Activated naive CD4-positive, alpha-beta T cell treated with anti-CD3 and anti-CD28 coated beads, Interleukin-2, amount 50 U/mL, for 16 hours (primary cell): Measurements from ENCODE around the gene CENATAC.
"Not testable (repeated sequence)": the region's sequence is repeated elsewhere in the genome, so short reads cannot be mapped to it uniquely, and the experiment has no call there.

ENCODE experiments used
- DNase-seq: peaks from one replicate; pipeline ENCODE4 v3.0.0-alpha.2; 2020

Gene CENATAC

DNA sequence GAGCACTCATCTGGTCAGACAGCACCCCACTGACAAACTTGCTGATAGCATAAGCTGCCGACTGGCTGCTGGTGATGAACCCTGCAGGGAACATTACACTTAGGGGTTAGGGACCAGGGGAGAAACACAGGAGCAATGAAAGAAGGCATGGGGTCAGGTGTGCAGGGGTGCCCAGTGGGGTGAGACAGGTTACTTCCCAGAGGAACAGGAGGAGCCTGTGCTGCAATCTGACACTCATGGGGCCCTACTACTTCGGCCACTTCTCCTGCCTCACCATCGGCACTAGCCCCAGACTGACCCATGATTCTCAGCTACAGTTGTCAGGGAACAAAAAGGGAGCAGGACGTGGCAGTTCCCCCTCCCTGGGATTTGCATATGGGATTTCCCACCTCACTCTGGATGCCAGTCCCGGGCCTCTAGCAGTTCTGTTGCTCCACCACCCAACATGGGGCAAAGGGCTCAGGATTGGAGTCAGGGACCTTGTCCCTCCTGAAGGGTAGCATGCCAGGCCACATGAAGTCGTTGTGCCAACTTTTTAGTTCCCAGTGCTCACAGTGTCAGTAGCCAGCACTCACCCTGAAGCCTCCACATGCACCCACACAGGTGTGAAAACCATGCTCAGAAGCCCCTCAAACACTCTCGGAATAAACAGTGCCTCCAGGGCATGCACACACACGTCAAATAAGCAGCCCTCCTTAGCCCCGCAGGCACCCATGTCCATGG, 30.6 kb downstream of the CENATAC start:
- no peak for DNase-seq

DNA sequence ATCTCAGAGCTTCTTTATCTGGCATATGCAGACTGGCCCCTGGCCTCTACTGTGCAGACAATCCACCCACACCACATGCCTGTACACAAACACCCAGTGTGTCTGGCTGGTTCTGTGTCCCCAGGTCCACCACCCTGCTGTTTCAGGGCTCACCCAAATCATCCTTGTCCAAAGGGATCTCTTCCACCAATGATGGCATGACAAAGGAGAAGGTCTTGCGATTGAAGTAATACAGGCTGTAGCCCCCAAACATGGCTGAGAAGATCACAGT, 31.1 kb downstream of the CENATAC start:
- DNase-seq = no peak

DNA sequence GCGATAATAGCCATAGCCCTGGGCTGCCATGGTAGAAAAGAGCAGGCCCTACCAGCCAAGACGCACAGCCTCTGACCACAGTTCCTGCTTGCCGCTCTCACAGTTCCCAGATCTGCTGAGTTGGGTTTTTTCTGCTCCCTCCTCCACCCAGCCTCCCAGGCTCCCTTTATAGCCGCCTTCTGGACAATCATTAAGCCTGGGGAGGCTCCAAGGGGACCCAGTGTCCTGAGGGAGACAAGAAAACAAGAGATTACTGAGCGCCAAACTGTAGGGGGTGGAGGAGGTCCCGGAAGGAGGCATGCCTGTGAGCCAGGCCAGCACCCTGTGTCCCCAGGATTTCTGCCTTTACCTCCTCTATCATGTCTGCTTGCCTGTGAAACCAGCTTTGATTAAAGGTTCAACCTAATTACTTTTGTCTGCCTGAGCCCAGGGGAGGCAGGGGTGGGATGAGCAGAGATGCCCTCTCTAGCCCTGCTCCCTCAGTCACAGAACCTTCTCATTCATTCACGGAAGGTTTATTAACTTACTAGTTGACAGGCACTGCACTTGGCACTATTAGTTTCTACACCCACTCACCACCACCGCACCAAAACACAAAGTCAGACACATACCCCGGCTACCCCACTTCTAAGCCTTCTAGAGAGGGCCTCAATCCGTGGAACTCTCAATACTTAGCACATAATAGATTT, 31.5 kb downstream of the CENATAC start:
- DNase-seq = peak; percentile 69

DNA sequence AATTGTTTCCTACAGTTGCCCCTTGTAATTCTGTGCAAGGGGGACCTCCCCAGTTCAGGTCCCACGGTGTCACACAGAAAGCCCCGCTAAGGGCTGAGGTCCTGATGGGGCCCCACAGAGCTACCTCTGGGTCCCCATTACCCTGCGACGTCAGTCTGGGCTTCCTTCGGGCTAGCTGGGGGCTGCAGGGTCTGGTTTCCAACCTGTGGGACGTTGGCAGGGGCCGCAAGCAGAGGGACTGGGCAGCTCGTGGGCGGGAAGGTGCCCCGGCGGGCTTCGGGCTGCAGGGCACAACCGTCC, 32.0 kb downstream of the CENATAC start:
- no peak for DNase-seq

DNA sequence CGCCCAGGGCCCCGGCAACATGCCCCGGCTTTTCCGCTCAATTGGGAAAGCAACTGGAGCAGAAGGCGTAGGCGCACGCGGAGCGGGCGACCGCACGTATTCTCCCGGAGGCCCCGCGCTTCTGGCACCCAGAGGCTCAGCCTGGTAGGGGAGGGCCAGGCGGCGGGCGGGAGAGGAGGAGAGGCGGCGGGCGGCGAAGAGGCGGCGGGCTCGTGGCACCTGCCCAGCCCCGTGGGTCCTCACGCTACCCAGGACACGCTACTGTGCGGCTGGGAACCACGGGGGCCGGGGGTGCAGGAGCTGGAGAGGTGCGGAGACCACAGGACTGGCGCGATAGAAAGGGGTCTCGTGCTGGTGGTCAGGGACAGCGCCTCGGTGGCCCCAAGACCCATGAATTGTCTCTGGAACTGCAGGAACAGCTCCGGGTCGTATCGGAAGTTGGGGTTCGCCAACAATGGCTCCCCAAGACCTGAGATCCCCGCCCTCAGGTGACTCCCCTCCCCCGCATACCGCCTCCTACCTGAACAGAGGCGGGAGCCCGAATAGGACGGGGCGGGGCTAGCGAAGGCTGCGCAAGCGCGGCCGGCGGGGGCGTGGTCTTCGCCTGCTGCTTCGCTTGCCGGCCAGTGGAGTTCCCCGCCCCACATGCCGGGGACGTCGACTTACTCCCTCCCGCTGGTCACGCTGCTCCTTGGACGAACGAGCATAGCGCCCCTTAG, 32.5 kb downstream of the CENATAC start, which contains the start of gene SLC37A4:
SLC37A4 (minus strand) TSS at position 549 of the 719 bp plus-strand sequence.
- peak; percentile 97 for DNase-seq

DNA sequence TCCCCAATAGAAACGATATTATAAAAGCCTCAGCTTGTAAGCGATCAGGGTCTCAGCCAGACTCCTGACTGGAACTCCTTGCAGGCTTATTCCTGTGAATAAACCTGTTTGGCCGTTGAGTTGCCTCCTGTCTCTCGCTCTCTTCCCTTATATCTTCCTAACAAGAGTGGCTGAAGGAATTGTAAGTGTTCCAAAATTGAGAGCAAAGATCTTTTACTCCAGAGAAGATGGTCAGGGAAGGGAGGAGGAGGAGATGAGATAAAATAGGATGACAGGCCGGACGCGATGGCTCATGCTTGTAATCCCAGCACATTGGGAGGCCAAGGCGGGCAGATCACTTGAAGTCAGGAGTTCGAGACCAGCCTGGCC, 34.0 kb downstream of the CENATAC start:
- DNase-seq = no peak

DNA sequence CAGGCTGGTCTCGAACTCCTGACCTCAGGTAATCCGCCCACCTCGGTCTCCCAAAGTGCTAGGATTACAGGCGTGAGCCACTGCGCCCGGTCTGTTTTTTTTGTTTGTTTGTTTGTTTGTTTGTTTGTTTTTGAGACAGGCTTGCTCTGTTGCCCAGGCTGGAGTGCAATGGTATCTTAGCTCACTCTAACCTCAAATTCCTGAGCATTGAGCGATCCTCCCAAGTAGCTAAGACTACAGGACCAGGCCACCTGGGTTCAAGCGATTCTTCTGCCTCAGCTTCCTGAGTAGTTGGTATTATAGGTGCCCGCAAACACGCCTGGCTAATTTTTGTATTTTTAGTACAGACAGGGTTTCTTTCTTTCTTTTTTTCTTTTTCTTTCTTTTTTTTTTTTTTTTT, 35.5 kb downstream of the CENATAC start:
- DNase-seq = not testable (repeated sequence)

DNA sequence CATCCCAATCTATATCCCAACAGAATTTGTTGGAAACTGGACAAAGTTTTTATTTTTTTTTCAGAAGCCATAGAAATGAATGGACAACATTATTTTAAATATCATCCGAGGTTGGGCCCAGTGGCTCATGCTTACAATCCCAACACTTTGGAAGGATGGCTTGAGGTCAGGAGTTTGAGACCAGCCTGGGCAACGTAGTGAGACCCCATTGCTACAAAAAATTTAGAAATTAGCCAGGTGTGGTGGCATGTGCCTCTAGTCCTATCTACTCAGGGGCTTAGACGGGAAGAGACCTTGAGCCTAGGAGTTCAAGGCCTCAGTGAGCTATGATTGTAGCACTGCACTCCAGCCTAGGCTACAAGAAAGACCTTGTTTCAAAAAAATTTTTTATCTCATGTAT, 36.9 kb downstream of the CENATAC start:
- DNase-seq = no peak

DNA sequence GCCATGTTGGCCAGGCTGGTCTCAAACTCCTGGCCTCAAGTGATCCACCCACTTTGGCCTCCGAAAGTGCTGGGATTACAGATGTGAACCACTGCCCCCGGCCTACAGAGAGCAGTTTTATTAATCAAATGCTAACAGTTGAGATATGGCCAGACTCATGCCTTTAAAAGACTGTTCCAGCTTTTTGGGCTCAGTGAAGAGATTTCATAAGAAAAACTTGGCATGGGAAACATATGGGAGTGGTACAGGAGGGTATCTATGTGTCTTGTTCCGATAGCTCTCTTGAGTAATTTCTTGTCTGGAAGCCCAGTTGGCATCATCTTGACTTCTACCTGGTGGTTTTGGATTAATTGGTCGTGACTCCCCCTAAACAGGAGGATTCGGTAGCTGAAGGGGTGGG, 40.9 kb downstream of the CENATAC start:
- no peak for DNase-seq

DNA sequence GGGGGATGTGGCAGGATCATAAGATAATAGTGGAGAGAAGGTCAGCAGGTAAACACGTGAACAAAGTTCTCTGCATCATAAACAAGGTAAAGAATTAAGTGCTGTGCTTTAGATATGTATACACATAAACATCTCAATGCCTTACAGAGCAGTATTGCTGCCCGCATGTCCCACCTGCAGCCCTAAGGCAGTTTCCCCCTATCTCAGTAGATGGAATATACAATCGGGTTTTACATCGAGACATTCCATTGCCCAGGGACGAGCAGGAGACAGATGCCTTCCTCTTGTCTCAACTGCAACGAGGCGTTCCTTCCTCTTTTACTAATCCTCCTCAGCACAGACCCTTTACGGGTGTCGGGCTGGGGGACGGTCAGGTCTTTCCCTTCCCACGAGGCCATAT, 41.5 kb downstream of the CENATAC start:
- not testable (repeated sequence) for DNase-seq

DNA sequence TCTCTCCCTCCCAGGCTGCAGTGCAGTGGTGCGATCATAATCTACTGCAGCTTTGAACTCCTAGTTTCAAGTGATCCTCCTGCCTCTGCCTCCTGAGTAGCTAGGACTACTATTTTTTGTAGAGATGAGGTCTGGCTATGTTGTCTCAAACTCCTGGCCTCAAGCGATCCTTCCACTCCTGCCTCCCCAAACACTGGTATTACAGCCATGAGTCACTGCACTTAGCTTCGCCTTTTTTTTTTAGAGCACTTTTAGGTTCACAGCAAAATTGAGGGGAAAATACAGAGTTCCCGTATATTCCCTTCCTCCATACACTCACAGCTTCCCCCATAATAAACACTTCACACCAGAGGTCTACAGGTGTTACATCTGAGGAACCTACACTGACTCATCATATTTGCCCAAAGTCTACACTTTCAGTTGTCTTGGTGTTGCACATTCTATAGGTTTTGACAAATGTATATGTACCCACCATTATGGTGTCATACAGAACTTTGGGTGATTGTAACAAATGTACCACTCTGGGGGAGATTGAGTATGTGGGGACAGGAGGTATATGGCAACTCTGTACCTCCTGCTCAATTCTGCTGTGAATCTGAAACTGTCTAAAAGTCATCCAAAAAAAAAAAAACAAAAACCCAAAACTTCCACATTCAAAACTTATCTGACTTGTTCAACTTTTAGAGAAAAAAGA, 44.0 kb downstream of the CENATAC start:
- no peak for DNase-seq

DNA sequence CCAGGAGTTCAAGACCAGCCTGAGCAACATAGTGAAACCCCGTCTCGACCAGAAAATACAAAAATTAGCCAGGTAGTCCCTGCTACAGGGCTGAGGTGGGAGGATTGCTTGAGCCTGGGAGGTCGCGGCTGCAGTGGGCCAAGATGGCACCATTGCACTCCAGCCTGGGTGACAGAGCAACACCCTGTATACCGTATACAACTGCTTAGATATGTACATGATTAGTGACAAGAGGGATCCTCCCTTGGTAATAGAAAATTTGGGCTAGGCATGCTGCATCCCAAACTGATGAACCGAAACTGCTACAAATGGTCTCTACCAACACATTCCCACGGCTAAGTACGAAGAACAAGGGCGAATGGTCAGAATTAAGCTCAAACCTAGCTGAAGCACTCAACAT, 45.0 kb downstream of the CENATAC start:
- DNase-seq = no peak

DNA sequence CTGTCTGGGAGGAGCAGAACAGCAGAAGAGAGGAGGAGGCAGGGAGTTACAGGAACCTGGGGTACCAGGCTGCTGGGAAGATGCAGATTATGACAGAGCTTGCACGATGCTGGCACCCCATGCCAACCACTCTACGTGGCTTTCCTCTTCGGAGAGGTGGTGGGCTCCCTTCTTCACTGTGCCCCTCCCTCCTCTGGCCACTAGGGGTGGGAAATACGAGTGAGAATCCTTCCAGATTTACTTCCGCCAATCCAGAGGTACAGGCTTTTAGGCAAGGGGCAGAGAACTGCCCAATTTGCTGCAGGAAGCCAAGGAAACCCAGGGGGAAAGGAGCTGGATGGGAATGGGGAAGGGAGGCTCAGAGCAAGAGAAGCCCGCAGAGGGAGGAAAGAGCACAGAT, 46.8 kb downstream of the CENATAC start:
- no peak for DNase-seq

DNA sequence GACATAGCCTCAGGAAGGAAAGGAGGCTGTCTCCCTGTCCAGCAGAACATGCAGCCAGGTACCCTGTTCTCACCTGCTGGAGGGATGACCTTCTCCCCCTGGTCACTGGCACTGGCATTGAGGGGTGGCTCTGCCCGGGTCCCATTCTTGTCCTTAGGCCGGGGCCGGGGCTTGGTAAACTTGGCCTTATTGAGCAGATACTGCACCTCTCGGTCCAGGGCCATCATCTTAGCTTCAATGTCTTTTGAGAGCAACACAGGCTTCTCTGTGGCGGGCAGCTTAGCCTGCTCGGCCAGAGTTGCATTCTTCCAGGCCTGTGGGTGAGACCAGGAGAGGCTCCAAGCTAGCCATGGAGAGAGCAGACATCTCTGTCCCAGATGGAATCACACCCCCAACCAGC, 48.6 kb downstream of the CENATAC start:
- no peak for DNase-seq

DNA sequence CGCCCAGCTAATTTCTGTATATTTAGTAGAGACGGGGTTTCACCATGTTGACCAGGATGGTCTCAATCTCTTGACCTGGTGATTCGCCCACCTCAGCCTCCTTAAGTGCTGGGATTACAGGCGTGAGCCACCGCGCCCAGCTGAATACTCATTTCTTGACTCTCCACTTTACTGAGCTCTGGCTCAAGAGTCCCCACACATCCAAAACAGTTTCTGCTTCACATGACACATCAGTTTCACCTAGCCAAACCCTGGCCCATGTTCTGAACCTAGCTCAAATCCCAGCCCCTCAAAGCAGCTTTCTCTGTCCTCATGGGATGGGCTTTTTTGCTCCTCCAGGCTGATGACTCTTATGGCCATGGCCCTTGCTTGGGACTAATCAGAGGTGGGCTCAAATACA, 49.3 kb downstream of the CENATAC start:
- no peak for DNase-seq

DNA sequence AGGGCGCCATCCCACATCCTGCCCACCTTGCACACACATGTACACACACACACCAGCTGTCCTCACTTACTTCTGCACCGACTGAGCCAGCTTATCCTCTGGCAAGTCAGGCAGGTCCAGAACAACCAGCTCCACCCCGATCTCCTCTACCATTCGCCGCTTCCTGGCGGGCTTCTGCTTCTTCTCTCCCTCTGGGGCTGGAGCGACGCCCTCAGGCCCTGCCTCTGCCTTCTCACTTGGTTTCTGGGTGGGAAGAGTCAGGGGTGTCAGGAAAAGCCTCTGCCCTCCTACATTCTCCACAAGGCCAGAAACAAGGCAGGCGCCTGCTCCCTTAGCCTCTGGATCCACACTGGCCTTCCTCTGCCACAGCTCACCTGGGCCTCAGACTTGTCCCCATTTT, 50.7 kb downstream of the CENATAC start:
- no peak for DNase-seq

DNA sequence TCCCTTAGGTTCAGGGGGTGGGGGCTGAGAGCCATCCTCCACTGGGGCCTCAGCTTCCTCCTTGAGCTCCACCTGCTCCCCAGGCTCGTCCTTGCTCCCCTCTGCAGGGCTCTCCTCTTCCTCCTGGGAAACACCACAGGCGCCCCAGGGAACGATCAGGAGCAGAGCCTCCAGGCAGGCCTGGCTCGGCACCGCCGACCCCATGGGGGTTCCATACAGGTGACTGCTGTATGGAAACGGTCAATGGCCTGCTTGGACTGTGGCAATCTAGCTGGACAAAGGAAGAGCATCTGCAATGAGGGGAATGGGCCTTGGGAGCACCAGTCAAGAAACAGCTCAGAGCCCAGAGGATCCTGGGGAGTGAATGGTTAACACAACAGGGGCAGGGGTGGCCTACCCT, 51.1 kb downstream of the CENATAC start:
- DNase-seq = no peak

DNA sequence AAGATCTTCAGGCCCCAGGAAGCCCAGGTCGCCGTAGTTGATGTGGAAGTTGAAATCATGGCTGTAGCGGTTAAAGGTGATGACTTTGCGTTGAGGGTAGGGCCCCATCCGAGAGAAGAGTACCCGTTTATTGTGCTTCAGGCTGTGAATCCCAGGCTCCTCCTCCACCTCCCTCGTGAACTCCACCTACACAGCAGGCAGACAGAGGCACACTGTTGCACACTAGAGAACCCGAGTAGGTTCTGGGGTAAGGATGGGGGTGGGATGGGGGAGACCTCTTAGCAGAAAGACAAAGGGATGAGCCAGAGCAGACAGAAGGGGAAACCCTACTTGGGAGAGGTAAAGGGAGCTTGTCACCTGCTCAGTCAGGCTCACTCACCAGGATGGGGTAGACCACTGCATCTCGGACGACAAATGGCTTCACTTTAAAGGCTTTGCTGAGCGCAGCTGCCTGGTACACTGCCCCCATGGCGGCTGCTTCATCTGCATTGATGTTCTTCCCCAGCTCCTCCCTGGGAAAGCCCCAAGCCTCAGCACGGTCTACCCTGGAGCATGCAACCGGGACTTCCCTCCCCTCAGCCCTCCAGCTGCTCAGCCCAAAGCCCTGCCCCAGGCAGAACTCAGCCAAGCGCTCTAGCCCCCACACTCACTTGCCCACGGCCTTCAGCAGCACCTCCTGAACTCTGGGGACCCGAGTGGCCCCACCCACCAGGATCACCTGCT, 53.7 kb downstream of the CENATAC start:
- no peak for DNase-seq

DNA sequence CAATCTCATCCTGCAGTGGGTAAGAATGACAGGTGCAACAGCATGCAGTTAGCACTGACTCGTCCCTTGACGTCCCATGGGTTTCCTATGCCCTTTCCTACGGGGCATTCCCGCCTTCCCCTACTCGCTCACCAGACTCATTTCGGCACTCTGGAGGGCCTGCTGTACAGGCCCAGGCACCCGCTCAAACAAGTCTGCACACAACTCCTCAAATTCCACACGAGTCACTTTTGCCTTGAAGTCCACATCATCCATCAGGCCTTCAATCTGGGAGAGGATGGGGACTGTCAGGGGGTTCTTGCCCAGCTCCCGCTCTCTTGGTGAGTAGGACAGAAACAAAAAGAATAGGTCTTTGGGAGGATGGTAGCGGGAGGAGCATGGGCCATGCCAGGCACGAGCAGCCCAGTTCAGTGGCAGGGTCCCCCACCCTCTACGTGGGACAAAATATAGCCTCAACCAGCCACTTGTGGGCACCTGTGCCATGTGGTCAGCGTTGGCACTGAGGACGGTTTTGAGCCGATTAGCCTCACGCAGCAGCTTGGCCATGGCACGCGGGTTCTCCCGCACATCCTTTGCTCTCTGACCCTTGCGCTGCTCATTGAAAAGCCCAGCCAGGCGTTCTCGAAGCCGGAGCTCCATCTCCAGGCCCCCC, 54.4 kb downstream of the CENATAC start:
- no peak for DNase-seq

DNA sequence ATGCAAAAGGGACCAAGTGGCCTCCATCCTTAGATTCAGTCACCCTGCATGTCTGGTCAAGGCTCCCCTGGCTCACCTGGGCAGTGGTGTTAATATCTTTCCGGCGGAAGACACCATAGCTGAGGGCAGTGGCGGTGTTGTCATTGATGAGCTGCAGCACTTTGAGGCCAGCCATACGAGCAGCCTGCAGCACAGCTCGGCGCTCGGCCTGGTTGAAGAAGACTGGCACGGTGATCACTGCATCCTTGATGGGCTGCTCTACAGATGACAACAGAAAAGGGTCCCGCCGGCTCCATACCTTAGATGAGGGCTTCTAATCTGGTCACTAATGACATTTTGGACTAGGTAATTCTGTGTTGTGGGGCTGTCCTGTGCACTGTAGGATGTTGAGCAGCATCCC, 56.5 kb downstream of the CENATAC start:
- DNase-seq = no peak

DNA sequence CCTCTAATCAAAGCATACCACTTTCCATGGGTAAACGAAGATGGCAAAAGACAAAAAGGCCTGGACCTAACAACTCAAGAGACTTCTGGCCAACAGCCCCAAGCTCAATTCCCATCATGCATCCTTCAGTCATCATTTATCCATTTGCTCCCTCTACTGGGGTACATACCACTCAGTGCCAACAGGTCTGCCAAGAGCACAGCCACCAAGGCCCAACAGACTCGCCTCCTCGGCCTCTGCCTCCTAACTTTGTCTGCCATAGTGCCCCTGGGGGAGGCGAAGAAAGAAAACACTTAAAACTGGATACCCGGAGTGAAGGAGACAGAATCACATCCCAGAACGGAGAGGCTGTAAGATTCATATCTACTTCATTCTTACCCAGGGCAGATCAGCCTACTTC, 58.0 kb downstream of the CENATAC start:
- DNase-seq = no peak

DNA sequence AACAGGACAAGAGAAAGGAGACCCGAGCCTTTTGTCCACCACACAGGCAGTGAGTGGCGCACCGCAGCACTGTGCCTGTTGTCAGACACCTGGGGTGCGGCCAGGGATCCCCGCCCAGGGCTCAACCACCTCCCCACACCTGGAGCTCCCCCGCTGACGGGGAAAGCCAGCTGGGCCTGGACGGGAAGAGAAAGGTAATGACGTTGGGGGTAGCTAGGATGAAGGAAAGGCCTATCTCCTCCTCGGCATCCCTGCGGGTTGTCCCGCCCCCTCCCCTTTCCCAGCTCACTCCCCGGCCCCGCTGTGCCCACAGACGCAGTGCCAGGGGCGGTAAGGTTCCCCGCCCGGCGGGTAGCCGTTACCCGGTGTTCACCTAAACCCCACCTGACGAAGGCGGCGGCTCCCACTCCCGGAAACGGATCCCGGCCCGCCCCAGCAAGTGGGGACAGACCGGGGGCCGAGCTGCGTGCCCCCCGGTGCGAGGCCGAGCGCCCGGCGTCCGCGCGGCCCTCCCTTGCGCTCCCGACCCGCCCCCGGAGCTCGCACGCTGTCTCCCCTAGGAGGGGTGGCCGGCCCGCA, 58.6 kb downstream of the CENATAC start:
- DNase-seq = peak; percentile 50
